SU-DHL-6 (cell line): ENCODE results near the gene MICAL3.

Experiments
- H2AFZ ChIP-seq: fragments of 200-600 bp; sonication (generic); 2 replicates; pipeline ENCODE4 v1.6.1; 2014; ENCODE audit warnings: low read depth, mild to moderate bottlenecking, moderate library complexity, mixed read lengths, antibody characterized with exemption, low read length; ENCODE audit not compliant: severe bottlenecking
- H3F3A ChIP-seq: fragments of 200-600 bp; shearing (Covaris generic); 2 replicates; pipeline ENCODE4 v1.6.0; 2016; ENCODE audit warnings: antibody characterized with exemption, mild to moderate bottlenecking; ENCODE audit not compliant: insufficient read depth
- H3K27ac ChIP-seq: fragments of 200-600 bp; sonication (generic); 2 replicates; pipeline ENCODE4 v1.5.1; 2016; ENCODE audit warnings: low read depth, mild to moderate bottlenecking, low read length, moderate library complexity, mixed read lengths
- H3K27me3 ChIP-seq: fragments of 200-600 bp; sonication (generic), shearing (Covaris generic); 2 replicates; pipeline ENCODE4 v1.6.0; 2014; ENCODE audit warnings: mild to moderate bottlenecking, low read length
- H3K36me3 ChIP-seq: fragments of 200-600 bp; sonication (generic); 2 replicates; pipeline ENCODE4 v1.6.1; 2014; ENCODE audit warnings: mild to moderate bottlenecking, low read length, mixed read lengths
- H3K4me2 ChIP-seq: fragments of 300-600, 200-600 bp; shearing (Covaris generic), sonication (generic); 2 replicates; pipeline ENCODE4 v1.6.0; 2014; ENCODE audit warnings: low read length, low read depth, mild to moderate bottlenecking; ENCODE audit not compliant: poor library complexity, severe bottlenecking
- H3K4me3 ChIP-seq: fragments of 200-600 bp; sonication (generic); 2 replicates; pipeline ENCODE4 v1.5.1; 2014; ENCODE audit warnings: antibody characterized with exemption, low read length, mild to moderate bottlenecking, mixed read lengths; ENCODE audit not compliant: insufficient read depth, poor library complexity, severe bottlenecking
- H3K79me2 ChIP-seq: fragments of 200-600 bp; sonication (generic); 2 replicates; pipeline ENCODE4 v1.6.1; 2014; ENCODE audit warnings: mild to moderate bottlenecking, low read length, moderate library complexity; ENCODE audit not compliant: insufficient read depth
- H3K9ac ChIP-seq: fragments of 200-600 bp; sonication (generic); 2 replicates; pipeline ENCODE4 v1.7.0; 2014; ENCODE audit warnings: mild to moderate bottlenecking, low read length
- H3K9me2 ChIP-seq: fragments of 200-600 bp; sonication (generic); replicated peaks from 2 replicates; pipeline ENCODE4 v1.6.1; 2014; ENCODE audit warnings: low read length; ENCODE audit not compliant: insufficient read depth
- H3K9me3 ChIP-seq: fragments of 200-600 bp; sonication (generic); 2 replicates; pipeline ENCODE4 v1.6.1; 2014; ENCODE audit warnings: low read length, mixed read lengths; ENCODE audit not compliant: insufficient read depth
- H4K20me1 ChIP-seq: fragments of 200-600 bp; sonication (generic); 2 replicates; pipeline ENCODE4 v1.6.1; 2014; ENCODE audit warnings: low read depth, mild to moderate bottlenecking, antibody characterized with exemption, low read length, moderate library complexity, mixed read lengths
- CTCF ChIP-seq: fragments of 200-600 bp; sonication (generic); IDR thresholded peaks from one replicate; pipeline ENCODE4 v1.5.1; 2017; ENCODE audit warnings: antibody characterized with exemption, mild to moderate bottlenecking, low read length, moderate library complexity; ENCODE audit not compliant: insufficient read depth, poor library complexity, severe bottlenecking
- EZH2phosphoT487 ChIP-seq: fragments of 200-600 bp; sonication (generic), shearing (Covaris generic); conservative IDR thresholded peaks from 2 replicates; pipeline ENCODE4 v1.6.1; 2018; ENCODE audit warnings: mild to moderate bottlenecking, antibody characterized with exemption, low read length, moderate library complexity, mixed read lengths

Gene MICAL3

GRCh38 chr22:17867160-17867785, 157.1 kb downstream of the MICAL3 start:
- Histone ChIP-seq H3K36me3 (no peaks in the 10 kb centered on the region), H3F3A (no peaks in the 10 kb centered on the region), H4K20me1 (no peaks in the 10 kb centered on the region), H3K9ac (no peak overlapping the region), H3K4me3 (no peak overlapping the region), H3K9me3 (no peaks in the 10 kb centered on the region), H2AFZ (no peak overlapping the region), H3K9me2 (no peaks in the 10 kb centered on the region), H3K27me3 (no peaks in the 10 kb centered on the region), H3K79me2 (no peaks in the 10 kb centered on the region), H3K4me2 (no peak overlapping the region), H3K27ac (no peak overlapping the region)
- TF ChIP-seq CTCF (no peak), EZH2phosphoT487 (no peak)

DNA sequence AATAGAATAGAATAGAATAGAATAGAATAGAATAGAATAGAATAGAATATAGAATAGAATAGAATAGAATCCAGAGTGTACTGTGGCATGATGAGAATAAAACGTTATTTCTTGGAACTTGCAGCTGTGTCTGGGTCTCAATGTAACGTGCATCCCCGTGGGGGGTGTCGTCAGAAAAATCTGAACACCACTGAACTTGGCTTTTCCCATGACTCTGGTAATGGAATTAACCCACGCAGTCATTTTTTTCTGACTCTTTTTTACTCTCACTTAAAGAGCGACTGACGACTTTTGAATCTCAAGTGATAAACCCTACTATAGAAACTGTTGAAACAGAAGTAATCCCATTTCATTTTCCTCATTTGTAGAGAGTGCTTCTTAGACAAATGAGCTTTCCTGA, 157.7 kb downstream of the MICAL3 start:
- H3K36me3 ChIP-seq = no peaks in the 10 kb centered on the region
- H3K27me3 ChIP-seq = no peaks in the 10 kb centered on the region
- TF ChIP-seq EZH2phosphoT487 (no peak), CTCF (no peak)
- no peak overlapping the region for H3K4me2 ChIP-seq
- H3K79me2 ChIP-seq = no peaks in the 10 kb centered on the region
- no peaks in the 10 kb centered on the region for H4K20me1 ChIP-seq
- no peak overlapping the region for H3K4me3 ChIP-seq
- H3K27ac ChIP-seq = no peak overlapping the region
- no peak overlapping the region for H3K9ac ChIP-seq
- no peak overlapping the region for H2AFZ ChIP-seq
- no peaks in the 10 kb centered on the region for H3F3A ChIP-seq
- no peaks in the 10 kb centered on the region for H3K9me3 ChIP-seq
- no peaks in the 10 kb centered on the region for H3K9me2 ChIP-seq

GRCh38 chr22:17866127-17866526, 158.2 kb downstream of the MICAL3 start:
- no peaks in the 10 kb centered on the region for H3K9me3 ChIP-seq
- no peaks in the 10 kb centered on the region for H3K79me2 ChIP-seq
- no peak for TF ChIP-seq EZH2phosphoT487
- no peak for TF ChIP-seq CTCF
- no peak overlapping the region for H3K27ac ChIP-seq
- no peak overlapping the region for H3K4me2 ChIP-seq
- H3K9me2 ChIP-seq = no peaks in the 10 kb centered on the region
- H3K36me3 ChIP-seq = no peaks in the 10 kb centered on the region
- no peak overlapping the region for H2AFZ ChIP-seq
- H3K27me3 ChIP-seq = no peaks in the 10 kb centered on the region
- no peak overlapping the region for H3K4me3 ChIP-seq
- no peak overlapping the region for H3K9ac ChIP-seq
- no peaks in the 10 kb centered on the region for H3F3A ChIP-seq
- H4K20me1 ChIP-seq = no peaks in the 10 kb centered on the region
